ENCODE results near the gene AURKB. TPM values are rescaled to one million over a fixed set of nuclear protein-coding genes. Genes with fewer than 3 reads are reported as not detected.
A peak's percentile ranks its signal among the peaks of the same experiment; 100 is the strongest.

The AURKB gene
- total RNA-seq, 4 donors from 2014 or later, result 3.7 to 18.2 (median 9.5) TPM

GRCh38 chr17:8231701-8232100 is 21.3 kb upstream of the AURKB start:
- TF ChIP-seq CTCF (IDR thresholded peaks at IDR 0.05) (no peak), POLR2A (IDR thresholded peaks at IDR 0.05) (no peak), EP300 (IDR thresholded peaks at IDR 0.05) (no peak), POLR2AphosphoS5 (IDR thresholded peaks at IDR 0.05) (no peak)
- WGBS, result 98% methylated on average over 9 of the region's 10 CpGs
- peaks cover 94% of the 10 kb centered on the region for H3K36me3 ChIP-seq
- peaks cover 6% of the 10 kb centered on the region for H3K4me1 ChIP-seq
- H3K27me3 ChIP-seq, result no peaks in the 10 kb centered on the region
- H3K9me3 ChIP-seq, result no peaks in the 10 kb centered on the region
- DNase-seq (ENCODE audit: low spot score in 2 of 2), result no peak
- no peak overlapping the region for H3K4me3 ChIP-seq
- H3K27ac ChIP-seq, result no peak overlapping the region

- Histone ChIP-seq H3K9me3 (no peaks in the 10 kb centered on the region), H3K4me3 (peak overlapping the region; percentile 12), H3K27me3 (no peaks in the 10 kb centered on the region), H3K4me1 (peaks cover 24% of the 10 kb centered on the region), H3K36me3 (peaks cover 49% of the 10 kb centered on the region), H3K27ac (no peak overlapping the region)
- DNase-seq (ENCODE audit: low spot score in 2 of 2), result no peak
- 75% methylated on average over 4 of the region's 4 CpGs for WGBS
- TF ChIP-seq POLR2AphosphoS5 (IDR thresholded peaks at IDR 0.05), result no peak
- TF ChIP-seq POLR2A (IDR thresholded peaks at IDR 0.05), result no peak
- TF ChIP-seq EP300 (IDR thresholded peaks at IDR 0.05), result no peak
Observed at GRCh38 chr17:8227238-8227581, 16.8 kb upstream of the AURKB start.

- peak; percentile 81 to 89 for DNase-seq (ENCODE audit: low spot score in 2 of 2)
- Histone ChIP-seq H3K9me3 (no peaks in the 10 kb centered on the region), H3K4me3 (peak overlapping the region; percentile 12), H3K27me3 (no peaks in the 10 kb centered on the region), H3K36me3 (peaks cover 44% of the 10 kb centered on the region), H3K4me1 (peaks cover 24% of the 10 kb centered on the region), H3K27ac (peak overlapping the region; percentile 10)
- peak in 2 of 3 donors; percentile 18 to 39 for TF ChIP-seq POLR2AphosphoS5 (IDR thresholded peaks at IDR 0.05)
- no peak for TF ChIP-seq POLR2A (IDR thresholded peaks at IDR 0.05)
- 18% methylated on average over 32 of the region's 32 CpGs for WGBS
Observed at GRCh38 chr17:8226536-8227237, 16.3 kb upstream of the AURKB start.

GRCh38 chr17:8225813-8226535 is 15.6 kb upstream of the AURKB start:
- Histone ChIP-seq H3K9me3 (no peaks in the 10 kb centered on the region), H3K27me3 (no peaks in the 10 kb centered on the region), H3K27ac (peak overlapping the region; percentile 10), H3K36me3 (peaks cover 37% of the 10 kb centered on the region), H3K4me3 (no peak overlapping the region), H3K4me1 (peaks cover 24% of the 10 kb centered on the region)
- no peak for DNase-seq (ENCODE audit: low spot score in 2 of 2)
- TF ChIP-seq POLR2A (IDR thresholded peaks at IDR 0.05) (no peak), EP300 (IDR thresholded peaks at IDR 0.05) (no peak), CTCF (IDR thresholded peaks at IDR 0.05) (no peak), POLR2AphosphoS5 (IDR thresholded peaks at IDR 0.05) (no peak)
- WGBS, result 50% methylated on average over 20 of the region's 20 CpGs

- TF ChIP-seq POLR2AphosphoS5 (IDR thresholded peaks at IDR 0.05) (no peak), POLR2A (IDR thresholded peaks at IDR 0.05) (no peak), EP300 (IDR thresholded peaks at IDR 0.05) (no peak), CTCF (IDR thresholded peaks at IDR 0.05) (no peak)
- Histone ChIP-seq H3K4me1 (peaks cover 29% of the 10 kb centered on the region), H3K4me3 (no peak overlapping the region), H3K36me3 (peaks cover 29% of the 10 kb centered on the region), H3K27ac (no peak overlapping the region), H3K9me3 (no peaks in the 10 kb centered on the region), H3K27me3 (no peaks in the 10 kb centered on the region)
- no peak for DNase-seq (ENCODE audit: low spot score in 2 of 2)
- WGBS, result 76% methylated on average over 26 of the region's 26 CpGs
Observed at GRCh38 chr17:8224891-8225812, 14.8 kb upstream of the AURKB start.
